ENCODE results near the gene SCAMP1.
"Not testable (repeated sequence)": the region's sequence is repeated elsewhere in the genome, so short reads cannot be mapped to it uniquely, and the experiment has no call there.

SCAMP1 gene

GRCh38 chr5:78361631-78361993, 1.2 kb downstream of the SCAMP1 start:
- DNase-seq (ENCODE audit: low spot score): no peak

- peak; percentile 13 for DNase-seq (ENCODE audit: low spot score)
These were observed 1.8 kb downstream of the SCAMP1 start for GRCh38 chr5:78362220-78362619.

- no peak for DNase-seq (ENCODE audit: low spot score)
These were observed 3.6 kb downstream of the SCAMP1 start for GRCh38 chr5:78364005-78364404.

- no peak for DNase-seq (ENCODE audit: low spot score)
These were observed 7.0 kb downstream of the SCAMP1 start for GRCh38 chr5:78367318-78367991.

- DNase-seq (ENCODE audit: low spot score): no peak
These were observed 9.3 kb downstream of the SCAMP1 start for GRCh38 chr5:78369680-78370079.

- no peak for DNase-seq (ENCODE audit: low spot score)
These were observed 12.8 kb downstream of the SCAMP1 start for GRCh38 chr5:78373231-78373630.

GRCh38 chr5:78376315-78376714, 15.9 kb downstream of the SCAMP1 start:
- no peak for DNase-seq (ENCODE audit: low spot score)

- peak; percentile 9 for DNase-seq (ENCODE audit: low spot score)
These were observed 16.8 kb downstream of the SCAMP1 start for GRCh38 chr5:78377056-78377717.

GRCh38 chr5:78377718-78378105, 17.3 kb downstream of the SCAMP1 start:
- no peak for DNase-seq (ENCODE audit: low spot score)

GRCh38 chr5:78387468-78388153, 27.2 kb downstream of the SCAMP1 start:
- DNase-seq (ENCODE audit: low spot score): no peak

GRCh38 chr5:78391357-78391756, 30.9 kb downstream of the SCAMP1 start:
- DNase-seq (ENCODE audit: low spot score): not testable (repeated sequence)

GRCh38 chr5:78397831-78398230, 37.4 kb downstream of the SCAMP1 start:
- no peak for DNase-seq (ENCODE audit: low spot score)

GRCh38 chr5:78399116-78399515, 38.7 kb downstream of the SCAMP1 start:
- no peak for DNase-seq (ENCODE audit: low spot score)

- no peak for DNase-seq (ENCODE audit: low spot score)
These were observed 44.4 kb downstream of the SCAMP1 start for GRCh38 chr5:78404682-78405293.

- DNase-seq (ENCODE audit: low spot score): no peak
These were observed 45.7 kb downstream of the SCAMP1 start for GRCh38 chr5:78405829-78406750.

- DNase-seq (ENCODE audit: low spot score): no peak
These were observed 47.0 kb downstream of the SCAMP1 start for GRCh38 chr5:78407458-78407857.

- no peak for DNase-seq (ENCODE audit: low spot score)
These were observed 51.2 kb downstream of the SCAMP1 start for GRCh38 chr5:78411586-78411985.

- no peak for DNase-seq (ENCODE audit: low spot score)
These were observed 56.4 kb downstream of the SCAMP1 start for GRCh38 chr5:78416677-78417425.

- no peak for DNase-seq (ENCODE audit: low spot score)
These were observed 59.0 kb downstream of the SCAMP1 start for GRCh38 chr5:78419396-78419795.

- no peak for DNase-seq (ENCODE audit: low spot score)
These were observed 60.1 kb downstream of the SCAMP1 start for GRCh38 chr5:78420548-78420947.

- no peak for DNase-seq (ENCODE audit: low spot score)
These were observed 64.2 kb downstream of the SCAMP1 start for GRCh38 chr5:78424665-78425064.

All from globus pallidus (tissue), 1 donor.